Retinal pigment epithelial cell (primary cell): ENCODE data around the gene ZFAND2B.
A peak's percentile ranks its signal among the peaks of the same experiment; 100 is the strongest.

Experiments
- DNase-seq: peaks from one replicate; pipeline ENCODE4 v3.0.0-alpha.2; 2010; ENCODE audit warnings: low read depth
- H3K4me3 ChIP-seq: 2 replicates; pipeline ENCODE4 v1.5.1; 2011; ENCODE audit warnings: mild to moderate bottlenecking, low read length, control low read depth, moderate library complexity
- CTCF ChIP-seq: conservative IDR thresholded peaks from 2 replicates; pipeline ENCODE4 v1.5.1; 2011; ENCODE audit warnings: low read depth, low read length, control low read depth, inconsistent platforms

Gene ZFAND2B

GRCh38 chr2:219175928-219176817, 30.4 kb upstream of the ZFAND2B start:
- peak; percentile 12 for TF ChIP-seq CTCF
- H3K4me3 ChIP-seq: peak overlapping the region; percentile 81
- DNase-seq: no peak

GRCh38 chr2:219176818-219177551, 29.6 kb upstream of the ZFAND2B start, which contains the start of gene CNPPD1:
Gene CNPPD1 (minus strand): TSS chr2:219176925. CDS start chr2:219176828, 97 bp downstream.
- no peak for DNase-seq
- peak within 1 kb of the TSS; percentile 81 for H3K4me3 ChIP-seq
- no peak for TF ChIP-seq CTCF

- peak within 1 kb of the TSS; percentile 81 for H3K4me3 ChIP-seq
- TF ChIP-seq CTCF: peak; percentile 19
- peak; percentile 64 for DNase-seq
These were observed 28.8 kb upstream of the ZFAND2B start, which contains the start of gene RETREG2 for GRCh38 chr2:219177552-219178376. Gene RETREG2 (plus strand): TSS chr2:219178275. CDS start chr2:219178353, 78 bp downstream.

- H3K4me3 ChIP-seq: peak overlapping the region; percentile 59
- DNase-seq: no peak
- no peak for TF ChIP-seq CTCF
These were observed 28.0 kb upstream of the ZFAND2B start for GRCh38 chr2:219178377-219179175.

- no peak for DNase-seq
- no peak overlapping the region for H3K4me3 ChIP-seq
- no peak for TF ChIP-seq CTCF
These were observed 26.7 kb upstream of the ZFAND2B start for GRCh38 chr2:219179601-219180465.

- TF ChIP-seq CTCF: no peak
- no peak for DNase-seq
- H3K4me3 ChIP-seq: no peak overlapping the region
These were observed 25.6 kb upstream of the ZFAND2B start for GRCh38 chr2:219180961-219181360.
